NOMO-1 (cell line): ENCODE results near the gene FADS6.
"Not testable (repeated sequence)": the region's sequence is repeated elsewhere in the genome, so short reads cannot be mapped to it uniquely, and the experiment has no call there.

Experiments
- DNase-seq, 2 experiments: peaks; one replicate each; lab custom pipeline; 2025; ENCODE audit not compliant: unreplicated experiment in 2 of 2; lab: John Stamatoyannopoulos, UW

FADS6 gene

DNA sequence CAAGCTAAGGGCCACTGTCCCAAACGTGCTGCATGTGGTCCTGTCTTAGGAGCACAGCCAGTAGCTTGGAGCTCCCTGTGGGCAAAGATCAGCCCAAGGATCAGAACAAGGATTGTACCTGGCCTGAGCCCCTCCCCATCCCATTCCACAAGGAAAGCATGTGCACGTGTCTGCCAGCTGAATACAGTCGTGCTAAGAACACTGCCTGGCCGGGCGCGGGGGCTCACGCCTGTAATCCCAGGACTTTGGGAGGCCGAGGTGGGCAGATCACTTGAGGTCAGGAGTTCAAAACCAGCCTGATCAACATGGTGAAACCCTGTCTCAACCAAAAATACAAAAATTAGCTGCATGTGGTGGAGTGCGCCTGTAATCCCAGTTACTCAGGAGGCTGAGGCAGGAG lies 23.4 kb downstream of the FADS6 start:
- not testable (repeated sequence) for DNase-seq

DNA sequence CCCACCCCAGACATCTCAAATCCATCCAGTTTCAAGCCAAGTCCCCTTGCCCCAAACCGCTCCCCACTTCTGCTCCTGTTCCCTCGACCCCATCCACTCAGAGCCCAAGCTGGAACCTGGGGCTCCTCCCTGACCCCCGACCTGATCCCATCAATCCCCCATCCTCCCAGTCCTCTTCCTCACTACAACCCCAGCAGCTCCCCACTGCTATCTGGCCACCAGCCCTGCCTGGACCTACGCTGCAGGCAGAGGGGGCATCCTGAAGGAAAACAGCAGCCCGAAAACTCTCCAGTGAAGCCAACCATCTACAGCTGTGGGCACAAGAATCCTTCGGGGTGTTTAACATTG lies 24.6 kb downstream of the FADS6 start:
- DNase-seq, result no peak

DNA sequence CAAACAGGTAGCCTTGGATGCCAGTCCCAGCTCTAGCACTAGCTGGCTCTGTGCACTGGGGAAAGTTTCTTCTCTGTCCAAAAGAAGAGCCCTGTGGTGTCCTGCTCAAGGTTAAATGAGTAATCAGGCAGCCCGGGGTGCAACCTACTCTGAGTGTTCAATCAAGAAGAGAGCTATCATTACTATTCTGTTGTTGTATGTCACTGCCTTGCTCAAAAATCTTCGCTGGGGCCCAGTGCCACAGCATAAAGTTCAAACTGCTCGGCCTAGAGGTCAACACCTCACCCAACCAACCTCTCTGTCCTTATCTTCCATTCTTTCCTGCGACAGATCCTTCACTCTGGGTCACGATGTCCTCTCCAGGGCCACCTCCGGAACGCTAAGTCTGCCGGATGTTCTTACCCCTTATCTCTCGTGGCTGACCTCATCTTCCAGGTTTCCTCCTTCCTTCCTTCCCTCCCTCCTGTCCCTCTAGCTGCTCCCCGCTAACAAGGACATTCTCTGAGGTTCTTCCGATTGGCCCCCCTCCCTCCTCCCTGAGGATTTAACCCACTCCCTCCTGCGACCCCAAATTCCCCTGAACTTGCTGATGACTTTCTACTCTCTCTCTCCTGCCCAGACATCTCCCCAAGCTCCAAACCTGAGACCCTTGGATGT lies 25.1 kb downstream of the FADS6 start:
- DNase-seq, result no peak

DNA sequence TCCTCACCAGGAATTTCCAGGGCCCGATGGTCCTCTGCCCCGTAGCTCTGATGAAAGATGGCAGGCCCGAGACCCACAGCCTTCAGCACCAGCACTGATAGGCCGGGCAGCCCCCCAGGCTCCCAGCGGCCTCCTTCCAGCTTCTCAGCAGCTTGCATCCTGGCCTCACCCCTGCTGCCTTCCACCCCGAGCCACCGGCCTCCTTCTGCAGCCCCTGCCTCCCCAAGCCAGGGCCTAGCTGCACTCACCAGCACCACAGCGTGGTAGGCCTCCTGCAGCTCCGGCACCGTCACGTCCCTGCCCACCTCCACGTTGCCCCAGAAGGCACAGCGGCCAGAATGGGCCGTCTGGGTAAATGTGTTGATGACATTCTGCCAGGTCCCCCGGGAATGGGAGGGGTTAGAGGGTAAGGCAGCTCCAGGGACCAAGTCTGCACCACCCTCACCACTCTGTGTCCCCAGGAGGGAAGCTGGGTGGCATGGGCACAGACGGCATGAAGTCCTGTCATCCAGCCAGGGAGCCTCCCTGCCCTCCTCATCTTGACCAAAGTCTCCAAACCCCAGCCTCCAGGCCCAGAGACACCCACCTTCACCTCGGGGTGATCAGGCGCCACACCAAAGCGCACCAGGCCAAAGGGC lies 27.1 kb downstream of the FADS6 start:
- no peak for DNase-seq

DNA sequence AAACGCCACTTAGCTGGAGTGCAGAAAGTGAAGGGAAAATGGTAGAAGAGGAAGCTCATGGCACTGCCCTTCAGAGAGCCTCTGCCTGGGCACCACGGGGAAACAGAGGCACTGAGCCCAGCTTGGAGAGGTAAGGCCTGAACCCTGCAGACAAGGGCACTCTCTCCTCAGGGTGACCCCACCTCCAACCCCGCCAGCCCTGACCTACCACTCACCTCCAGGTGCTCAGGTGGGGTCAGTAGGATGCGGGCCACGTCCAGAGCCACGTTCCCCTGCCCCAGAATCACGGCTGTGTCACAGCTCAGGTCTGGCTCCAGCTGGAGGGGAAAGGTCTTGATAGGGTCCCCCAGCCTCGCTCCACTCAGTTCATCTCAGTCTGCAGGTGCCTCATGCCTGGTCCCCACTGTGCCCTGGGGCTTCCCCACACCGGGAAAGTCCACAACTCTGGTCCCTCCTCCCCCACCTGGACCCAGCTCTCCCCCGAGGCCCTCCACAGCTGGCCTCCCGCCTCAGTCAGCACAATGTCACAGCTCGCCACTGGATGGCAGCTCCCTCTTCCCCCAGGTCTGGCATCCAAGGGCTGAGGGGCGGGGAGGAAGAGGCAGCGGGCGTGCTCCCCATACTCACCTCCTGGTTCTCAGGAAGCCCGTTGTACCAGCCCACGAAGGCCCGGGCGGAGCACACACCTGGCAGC lies 27.8 kb downstream of the FADS6 start:
- no peak for DNase-seq

DNA sequence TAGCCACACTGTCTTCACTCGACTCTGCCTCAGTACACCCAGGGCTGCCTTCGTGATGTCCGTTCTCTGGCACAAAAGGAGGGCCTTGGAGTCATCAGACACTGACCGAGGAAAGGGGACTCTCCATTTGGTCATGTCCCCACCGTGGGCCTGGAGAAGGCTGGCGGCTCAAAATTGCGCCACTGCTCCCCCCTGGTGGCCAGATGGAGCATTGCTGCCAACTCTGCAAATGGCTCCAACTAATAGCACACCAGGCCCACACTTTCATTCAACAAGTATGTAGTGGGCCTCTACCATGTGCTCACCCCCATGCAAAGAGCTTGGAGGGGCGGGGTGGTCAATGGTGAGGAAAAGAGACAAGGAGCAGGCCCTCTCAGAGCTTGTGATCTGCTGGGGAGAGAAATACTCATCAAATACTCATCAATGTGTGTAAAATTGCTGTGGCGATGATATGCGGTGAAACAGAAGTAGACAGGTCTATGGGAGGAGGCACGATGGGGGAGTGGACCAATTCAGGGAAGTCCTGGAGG lies 28.5 kb downstream of the FADS6 start:
- peak; percentile 40 to 56 for DNase-seq

DNA sequence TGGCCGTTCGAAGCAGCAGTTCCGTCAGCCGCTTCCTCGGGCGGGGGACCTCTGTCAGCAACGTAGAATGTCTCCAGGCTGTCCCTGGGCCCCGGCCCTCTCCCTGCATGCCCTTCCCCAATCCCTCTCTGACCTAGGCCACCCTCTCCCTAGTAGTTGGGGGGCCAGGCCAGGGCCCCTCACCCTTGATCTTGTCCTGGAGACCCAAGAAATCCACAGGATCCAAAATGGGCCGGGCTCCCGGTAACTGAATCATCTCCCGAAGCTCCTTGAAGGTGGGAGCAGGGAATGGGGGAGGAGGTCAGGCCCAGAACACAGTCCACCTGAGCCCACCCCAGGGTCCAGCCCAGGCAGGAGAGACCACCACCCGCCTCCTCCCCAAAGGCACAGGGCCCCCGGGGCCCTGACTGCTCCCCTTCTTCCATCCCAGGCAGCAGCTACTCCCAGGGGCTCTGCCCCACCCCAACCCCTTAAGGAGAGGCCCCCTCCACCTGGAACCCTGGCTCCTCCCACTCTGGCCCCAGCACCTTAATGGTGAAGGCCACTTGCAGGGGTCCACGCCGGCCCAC lies 29.1 kb downstream of the FADS6 start:
- no peak for DNase-seq

DNA sequence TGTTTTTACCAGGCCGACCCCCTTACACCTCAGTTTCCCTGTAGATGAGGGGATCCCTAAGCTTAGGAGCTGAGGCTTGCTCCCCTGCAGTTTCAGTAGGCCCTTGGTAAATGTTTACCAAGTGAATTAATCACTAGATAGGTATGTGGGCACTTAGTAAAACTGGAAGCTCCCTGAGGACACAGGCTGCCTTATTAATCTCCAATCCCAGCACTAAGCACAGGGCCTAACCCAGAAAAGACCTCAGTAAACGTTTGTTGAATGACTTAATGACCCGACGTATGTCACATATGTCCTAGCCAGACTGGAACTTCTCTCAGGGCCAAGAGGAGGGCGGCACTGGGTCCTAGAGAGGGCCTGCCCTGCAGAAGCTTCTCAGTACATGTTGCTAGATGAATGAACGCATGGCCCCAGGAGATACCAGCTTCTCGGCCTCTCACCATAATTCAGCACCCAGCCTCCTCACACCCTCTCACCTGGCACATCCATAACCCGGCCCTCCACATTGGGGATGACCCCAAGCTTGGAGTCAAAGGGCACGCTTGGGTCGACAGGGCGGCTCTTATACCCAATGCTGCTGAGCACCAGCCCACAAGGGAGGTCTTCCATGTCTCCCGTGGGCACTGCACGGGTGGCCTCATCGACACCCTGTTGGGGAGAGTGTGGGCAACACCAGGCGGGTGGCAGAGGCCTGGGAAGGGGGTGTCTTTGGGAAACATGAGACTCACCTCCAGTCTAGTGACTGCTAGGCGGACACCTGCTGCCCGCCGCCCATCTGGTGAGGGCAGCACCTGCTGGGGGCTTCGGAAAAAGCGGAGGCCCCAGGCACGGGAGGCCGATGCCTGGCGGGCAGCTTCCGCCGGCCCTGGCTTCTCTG lies 29.8 kb downstream of the FADS6 start:
- DNase-seq, result no peak

DNA sequence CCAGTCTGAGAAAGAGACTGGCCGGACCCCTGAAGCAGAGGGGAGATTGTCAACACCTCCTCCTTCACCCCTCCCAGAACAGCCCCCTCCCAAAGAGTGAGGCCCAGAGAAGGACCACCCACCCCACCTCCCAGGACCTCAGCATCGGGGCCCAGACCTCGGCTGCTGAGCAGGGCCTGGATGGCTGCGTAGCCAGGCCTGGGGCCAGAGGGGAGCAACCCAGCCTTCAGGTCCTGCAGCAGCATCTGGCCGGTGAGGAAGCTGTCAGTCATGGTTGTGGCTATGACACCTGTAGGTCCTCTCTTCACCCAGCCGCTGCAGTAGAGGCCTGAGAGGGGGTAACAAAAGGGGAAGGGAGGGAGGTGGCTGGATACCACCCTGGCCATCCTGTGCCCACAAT lies 30.5 kb downstream of the FADS6 start:
- DNase-seq, result no peak

DNA sequence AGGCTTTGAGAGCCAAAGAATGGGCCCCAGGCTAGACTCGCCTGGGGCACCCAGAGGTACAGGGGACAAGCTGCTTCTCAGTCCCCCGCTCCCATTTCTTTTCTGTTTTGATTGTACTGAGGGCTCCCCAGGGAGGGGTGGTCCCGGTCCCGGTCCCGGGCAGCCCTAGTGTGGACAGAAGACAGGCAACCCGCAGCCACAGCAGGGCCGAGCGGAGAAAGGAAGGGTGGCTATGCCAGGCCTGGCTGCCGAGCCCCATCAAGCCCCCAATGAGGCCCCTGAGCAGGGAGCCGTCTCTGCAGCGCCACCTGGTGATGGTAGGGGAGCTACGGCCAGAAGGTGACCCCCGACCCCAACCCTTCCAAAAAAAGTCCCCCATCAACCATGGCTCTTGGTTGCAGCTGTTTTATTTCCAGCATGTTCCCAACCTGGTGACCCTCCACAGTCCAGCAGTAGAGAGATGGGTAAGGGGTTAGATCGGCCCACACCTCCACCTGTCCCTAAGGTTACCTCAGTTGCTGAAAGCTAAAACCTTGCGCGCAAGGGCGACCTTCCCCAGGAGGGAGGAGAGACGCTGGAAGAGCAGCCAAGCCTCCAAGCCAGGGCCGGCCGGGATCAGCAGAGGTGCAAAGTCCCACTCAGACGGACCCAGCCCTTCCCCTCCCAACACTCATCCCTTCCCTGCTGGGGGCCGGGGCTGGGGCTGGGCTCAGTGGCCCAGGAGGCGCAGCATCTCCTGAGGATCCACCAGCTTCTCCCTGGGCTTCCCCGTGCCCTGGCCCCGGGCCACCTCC lies 31.1 kb downstream of the FADS6 start:
- peak; percentile 22 to 33 for DNase-seq

DNA sequence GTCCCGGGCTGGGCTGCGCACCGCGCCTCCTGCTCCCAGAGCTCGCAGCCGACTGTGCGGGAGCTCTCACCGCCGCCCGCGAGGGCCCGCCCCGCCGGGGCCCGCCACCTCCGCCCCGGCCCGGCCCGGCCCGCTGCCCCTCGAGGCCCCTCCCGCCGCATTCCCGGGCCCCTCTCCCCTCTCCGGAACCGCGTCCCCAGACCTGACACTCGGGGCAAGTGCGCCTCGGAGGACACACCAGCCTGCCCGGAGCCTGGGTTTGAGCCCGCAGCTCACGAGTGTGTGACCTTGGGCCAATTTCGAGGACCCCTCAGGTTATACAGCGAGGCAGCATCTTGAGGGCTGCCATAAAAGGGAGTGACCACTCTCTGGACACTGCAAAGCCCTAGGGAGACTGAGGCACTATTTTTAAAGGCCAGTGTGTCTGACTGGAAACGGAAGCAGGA lies 31.7 kb downstream of the FADS6 start:
- no peak for DNase-seq

DNA sequence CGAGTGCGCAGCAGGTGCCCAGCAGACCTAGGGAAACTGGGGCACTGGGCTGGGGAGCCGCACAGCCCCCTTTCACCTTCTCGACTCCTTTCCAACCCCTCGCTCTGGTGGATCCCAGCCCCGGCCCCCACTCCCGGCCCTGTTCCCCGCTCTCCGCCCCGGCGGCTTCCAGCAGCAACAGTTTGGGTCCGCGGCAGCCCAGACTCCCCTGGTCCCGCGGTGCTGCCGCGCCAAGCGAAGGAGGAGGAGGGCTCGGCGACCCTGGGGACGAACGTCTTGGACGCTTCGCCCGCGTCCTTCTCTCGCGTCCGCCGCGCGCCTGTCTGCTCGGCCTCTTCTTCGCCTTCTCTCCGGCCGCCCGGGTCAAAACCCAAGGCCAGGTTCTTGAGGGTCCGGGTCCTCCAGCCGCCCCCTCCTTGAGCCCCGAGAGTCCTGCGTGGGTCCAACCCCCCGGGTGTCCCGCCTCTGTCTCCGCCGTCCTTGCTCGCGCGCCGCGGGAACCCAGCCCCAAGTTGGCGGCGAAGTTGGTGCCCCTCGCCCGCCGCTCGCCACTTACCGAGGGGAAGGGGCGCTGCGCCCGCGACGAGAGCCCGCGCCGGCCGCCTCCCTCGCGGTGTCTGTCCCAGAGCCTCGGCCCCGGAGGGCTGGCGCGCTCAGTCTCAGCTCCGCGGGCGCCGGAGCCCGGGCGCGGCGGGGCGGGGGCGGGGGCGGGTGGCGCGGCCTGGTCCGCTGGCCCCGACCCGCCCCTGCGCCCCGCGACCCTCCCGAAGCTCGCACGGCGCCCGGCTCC lies 32.4 kb downstream of the FADS6 start:
- no peak for DNase-seq

DNA sequence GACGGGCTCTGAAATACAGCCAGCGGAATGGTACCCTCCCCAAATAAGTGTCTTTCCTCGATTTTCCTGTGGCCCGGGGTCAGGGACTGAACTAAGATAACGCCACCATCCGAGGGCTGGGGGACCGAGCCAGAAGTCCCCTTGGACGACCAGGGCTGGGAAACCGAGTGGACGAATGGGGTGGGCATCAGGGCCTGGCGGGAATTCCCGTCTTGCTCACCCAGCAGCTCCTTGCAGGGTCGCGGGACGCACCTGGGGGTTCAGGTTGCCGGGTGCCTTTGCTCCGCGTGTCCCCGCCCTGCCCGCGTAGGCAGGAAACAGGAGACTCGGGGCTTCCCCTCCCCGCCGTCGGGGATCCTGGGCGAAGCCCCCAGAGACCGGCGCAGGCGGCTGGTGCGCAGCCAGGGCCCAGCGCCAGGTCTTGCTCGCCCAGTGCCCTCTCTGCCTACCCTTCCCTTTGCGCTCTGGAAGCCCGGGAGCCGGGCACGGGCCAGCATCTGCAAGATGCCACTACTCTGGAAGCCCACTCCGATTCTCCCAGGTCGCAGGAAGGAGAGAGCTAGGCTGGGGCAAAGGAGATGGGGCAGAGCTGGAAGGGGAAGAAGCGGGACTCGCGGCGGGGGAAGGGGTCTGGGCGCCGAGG lies 33.1 kb downstream of the FADS6 start:
- no peak for DNase-seq

DNA sequence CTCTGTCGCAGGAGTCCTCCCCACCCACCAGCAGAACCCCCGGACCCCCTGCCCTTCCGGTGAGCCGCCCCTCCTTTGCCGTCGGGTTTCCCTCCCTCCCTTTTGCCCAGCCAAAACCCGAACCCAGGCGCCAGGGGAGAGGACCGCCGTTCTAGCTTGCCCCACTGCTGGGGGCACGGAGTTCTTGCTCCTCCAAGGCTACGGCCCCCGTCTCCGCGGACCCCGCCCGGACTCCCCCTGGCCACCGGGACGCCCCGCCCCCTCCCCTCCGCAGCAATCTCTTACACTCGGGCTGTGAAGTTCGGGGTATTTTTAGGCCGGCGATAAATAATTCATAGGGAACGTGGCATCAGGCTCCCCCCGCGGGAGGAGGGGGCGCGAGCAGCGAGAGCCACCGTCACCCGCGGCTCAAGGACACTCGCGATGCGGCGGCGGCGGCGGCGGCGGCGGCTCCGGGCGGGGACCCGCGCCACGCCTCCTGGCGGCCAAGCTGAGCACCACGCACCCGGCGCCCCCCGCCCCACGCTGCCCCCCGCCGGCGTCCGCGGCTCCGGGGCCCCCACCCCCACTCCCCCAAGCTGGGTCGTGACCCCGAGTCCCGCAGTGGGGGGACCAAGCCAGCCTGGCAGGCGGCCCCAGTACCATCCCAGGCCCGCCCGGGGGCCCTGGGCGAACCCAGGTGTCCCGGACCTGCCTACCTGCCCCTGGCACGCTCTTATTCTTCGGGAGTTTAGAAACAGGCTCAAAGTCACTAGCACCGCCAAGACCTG lies 33.8 kb downstream of the FADS6 start, which contains the start of gene GRIN2C:
TSS of gene GRIN2C (minus strand) at position 427 of the 770 bp plus-strand sequence. CDS start 4,793 bp downstream, outside the sequence.
- DNase-seq, result no peak

DNA sequence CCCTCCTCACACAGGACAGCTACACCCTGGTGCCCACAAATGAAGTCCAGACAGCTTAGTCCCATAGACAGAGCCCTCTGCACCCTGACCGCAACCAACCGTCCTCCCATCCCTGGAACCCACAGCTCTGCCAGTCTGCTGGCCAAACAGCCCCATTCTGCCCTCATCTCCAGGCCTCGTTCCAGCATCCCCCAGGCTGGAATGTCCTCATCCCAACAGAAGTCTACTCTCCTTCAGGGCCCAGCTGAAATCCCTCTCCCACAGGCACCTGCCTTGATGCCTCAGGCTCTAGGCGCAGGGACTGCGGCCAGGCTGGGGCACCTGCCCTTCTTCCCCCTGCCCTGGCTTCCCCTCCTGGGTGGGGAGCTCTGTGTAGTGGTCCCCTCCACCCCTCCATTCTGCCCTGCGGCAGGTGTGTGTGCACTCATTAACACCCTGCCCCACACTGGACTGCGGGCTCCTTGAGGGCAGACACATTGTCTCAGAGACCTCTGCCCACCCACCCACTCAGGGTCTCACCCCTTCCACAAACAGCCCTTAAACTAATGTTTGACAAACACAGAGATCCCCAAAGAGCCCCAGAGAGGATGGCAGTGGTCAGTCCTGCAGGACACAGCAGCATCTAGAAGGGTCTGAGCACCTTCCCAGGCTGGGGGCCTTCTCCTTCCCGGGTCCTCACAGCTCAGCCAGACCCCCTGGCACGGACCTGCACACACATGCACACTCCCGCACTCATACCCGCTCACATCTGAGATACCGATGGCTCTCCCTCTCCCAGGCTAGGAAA lies 34.6 kb downstream of the FADS6 start:
- DNase-seq, result no peak

DNA sequence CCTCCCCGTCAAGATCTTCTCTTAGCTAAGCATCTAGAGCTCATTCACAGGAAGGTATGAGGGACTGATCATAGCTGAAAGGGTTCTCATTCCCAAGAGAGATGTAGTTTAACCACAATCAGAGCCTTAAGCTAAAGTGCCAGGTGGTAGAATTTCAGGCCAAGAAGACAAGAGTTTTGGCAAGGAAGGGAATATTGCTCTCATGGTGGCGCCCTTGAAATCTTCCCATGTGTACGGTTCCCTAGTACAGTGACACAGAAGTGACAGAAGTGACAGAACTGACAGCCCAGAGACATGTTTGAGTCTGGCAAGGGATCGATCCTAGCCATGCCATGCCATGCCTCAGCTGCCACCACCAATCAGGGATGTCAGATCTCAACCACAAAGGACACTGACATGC lies 36.2 kb downstream of the FADS6 start:
- no peak for DNase-seq

DNA sequence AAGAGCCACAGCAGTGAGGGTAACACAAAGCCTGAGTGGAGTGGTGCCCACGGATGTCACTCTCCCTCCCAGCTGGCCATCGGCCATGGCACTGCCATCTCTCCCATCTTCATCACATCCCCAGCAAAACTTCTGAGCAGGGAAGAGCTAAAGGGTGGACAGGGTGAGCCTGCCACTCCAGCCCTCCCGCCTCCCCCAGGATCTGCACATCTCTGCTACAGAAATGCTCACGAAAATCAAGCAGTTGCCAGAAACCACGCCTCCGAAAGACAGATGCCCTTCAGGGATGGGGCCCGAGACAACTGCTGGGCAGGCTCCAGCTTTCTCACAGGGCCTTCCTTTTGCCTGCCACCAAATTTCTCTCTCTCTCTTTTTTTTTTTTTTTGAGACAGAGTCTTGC lies 37.3 kb downstream of the FADS6 start:
- DNase-seq, result no peak
